Measurements from ENCODE around the gene SEC14L1. TPM values are rescaled to one million over a fixed set of nuclear protein-coding genes. Genes with fewer than 3 reads are reported as not detected.

The SEC14L1 gene
- total RNA-seq, 1 experiment from 2014 or later, result 25.8 TPM

- Mint-ChIP-seq H3K9me3 (ENCODE audit: unreplicated experiment) (no peaks in the 10 kb centered on the region), H3K27ac (ENCODE audit: low read depth, unreplicated experiment) (no peak overlapping the region), H3K36me3 (ENCODE audit: insufficient read depth, unreplicated experiment) (peaks cover 53% of the 10 kb centered on the region), H3K4me3 (ENCODE audit: unreplicated experiment) (no peak overlapping the region), H3K4me1 (ENCODE audit: insufficient read depth, unreplicated experiment) (no peaks in the 10 kb centered on the region), H3K27me3 (ENCODE audit: insufficient read depth, unreplicated experiment) (no peaks in the 10 kb centered on the region)
- POLR2A ChIA-PET, result interaction anchor here (1.2 kb wide), 1 partner anchor 38 kb away, joined by 3 read pairs; no protein-coding TSS in a partner anchor
- DNase-seq (ENCODE audit: unreplicated experiment), result no peak
- TF ChIP-seq CTCF (IDR thresholded peaks at IDR 0.05; ENCODE audit: unreplicated experiment), result no peak
- BruUV-seq (replicated peaks), result TSS peak; percentile 32
- CTCF ChIA-PET, result interaction anchor here (0.5 to 0.7 kb wide), 2 partner anchors 83 to 196 kb away, joined by 3 to 6 read pairs; no protein-coding TSS in a partner anchor
- intact Hi-C loops (cut with micrococcal nuclease), result no loop called here
Measured at GRCh38 chr17:77215281-77215680, 74.5 kb downstream of the SEC14L1 start.

GRCh38 chr17:77216486-77216885 lies 75.7 kb downstream of the SEC14L1 start:
- TF ChIP-seq CTCF (IDR thresholded peaks at IDR 0.05; ENCODE audit: unreplicated experiment), result no peak
- no peak for DNase-seq (ENCODE audit: unreplicated experiment)
- H3K36me3 Mint-ChIP-seq (ENCODE audit: insufficient read depth, unreplicated experiment), result peaks cover 40% of the 10 kb centered on the region
- H3K27ac Mint-ChIP-seq (ENCODE audit: low read depth, unreplicated experiment), result no peak overlapping the region
- no peak overlapping the region for H3K4me3 Mint-ChIP-seq (ENCODE audit: unreplicated experiment)
- BruUV-seq (replicated peaks), result TSS peak; percentile 48
- no peaks in the 10 kb centered on the region for H3K27me3 Mint-ChIP-seq (ENCODE audit: insufficient read depth, unreplicated experiment)
- no peaks in the 10 kb centered on the region for H3K9me3 Mint-ChIP-seq (ENCODE audit: unreplicated experiment)
- ChIA-PET POLR2A (interaction anchor here (1.0 to 1.1 kb wide), 2 partner anchors 8 to 18 kb away, joined by 3 read pairs; no protein-coding TSS in a partner anchor), CTCF (no interaction called here)
- H3K4me1 Mint-ChIP-seq (ENCODE audit: insufficient read depth, unreplicated experiment), result no peaks in the 10 kb centered on the region
- intact Hi-C loops (cut with micrococcal nuclease), result no loop called here

GRCh38 chr17:77217123-77217522 lies 76.4 kb downstream of the SEC14L1 start:
- CTCF ChIA-PET, result no interaction called here
- H3K27ac Mint-ChIP-seq (ENCODE audit: low read depth, unreplicated experiment), result no peak overlapping the region

GRCh38 chr17:77217566-77217965 lies 76.8 kb downstream of the SEC14L1 start:
- CTCF ChIA-PET, result no interaction called here
- no peaks in the 10 kb centered on the region for H3K27me3 Mint-ChIP-seq (ENCODE audit: insufficient read depth, unreplicated experiment)

More at GRCh38 chr17:77217123-77217522, 76.4 kb downstream of the SEC14L1 start:
- H3K4me1 Mint-ChIP-seq (ENCODE audit: insufficient read depth, unreplicated experiment), result no peaks in the 10 kb centered on the region
- intact Hi-C loops (cut with micrococcal nuclease), result no loop called here
- no peaks in the 10 kb centered on the region for H3K27me3 Mint-ChIP-seq (ENCODE audit: insufficient read depth, unreplicated experiment)
- DNase-seq (ENCODE audit: unreplicated experiment), result no peak
- no peaks in the 10 kb centered on the region for H3K9me3 Mint-ChIP-seq (ENCODE audit: unreplicated experiment)
- POLR2A ChIA-PET, result interaction anchor here (0.7 to 1.1 kb wide), 3 partner anchors 9 to 1443 kb away, joined by 3 read pairs; no protein-coding TSS in a partner anchor
- no peak overlapping the region for H3K4me3 Mint-ChIP-seq (ENCODE audit: unreplicated experiment)
- peaks cover 36% of the 10 kb centered on the region for H3K36me3 Mint-ChIP-seq (ENCODE audit: insufficient read depth, unreplicated experiment)
- no TSS peak for BruUV-seq (replicated peaks)
- no peak for TF ChIP-seq CTCF (IDR thresholded peaks at IDR 0.05; ENCODE audit: unreplicated experiment)

More at GRCh38 chr17:77217566-77217965, 76.8 kb downstream of the SEC14L1 start:
- BruUV-seq (replicated peaks), result no TSS peak
- Mint-ChIP-seq H3K27ac (ENCODE audit: low read depth, unreplicated experiment) (no peak overlapping the region), H3K4me3 (ENCODE audit: unreplicated experiment) (no peak overlapping the region), H3K4me1 (ENCODE audit: insufficient read depth, unreplicated experiment) (no peaks in the 10 kb centered on the region), H3K9me3 (ENCODE audit: unreplicated experiment) (no peaks in the 10 kb centered on the region), H3K36me3 (ENCODE audit: insufficient read depth, unreplicated experiment) (peaks cover 32% of the 10 kb centered on the region)
- intact Hi-C loops (cut with micrococcal nuclease), result no loop called here
- TF ChIP-seq CTCF (IDR thresholded peaks at IDR 0.05; ENCODE audit: unreplicated experiment), result no peak
- no peak for DNase-seq (ENCODE audit: unreplicated experiment)
- POLR2A ChIA-PET, result interaction anchor here (0.7 to 1.1 kb wide), 2 partner anchors 9 to 1443 kb away, joined by 3 read pairs; no protein-coding TSS in a partner anchor

Data from MCF 10A (cell line).